Measurements from ENCODE around the gene RNPEPL1.

RNPEPL1 gene

GRCh38 chr2:240565333-240566202 lies 2.7 kb upstream of the RNPEPL1 start:
- DNase-seq (ENCODE audit: low read depth) = no peak

- no peak for DNase-seq (ENCODE audit: low read depth)
These were observed 1.8 kb upstream of the RNPEPL1 start for GRCh38 chr2:240566203-240567136.

- no peak for DNase-seq (ENCODE audit: low read depth)
These were observed 980 bp upstream of the RNPEPL1 start for GRCh38 chr2:240567137-240567871.

- DNase-seq (ENCODE audit: low read depth) = no peak
These were observed 616 bp downstream of the RNPEPL1 start for GRCh38 chr2:240568678-240569522.

DNA sequence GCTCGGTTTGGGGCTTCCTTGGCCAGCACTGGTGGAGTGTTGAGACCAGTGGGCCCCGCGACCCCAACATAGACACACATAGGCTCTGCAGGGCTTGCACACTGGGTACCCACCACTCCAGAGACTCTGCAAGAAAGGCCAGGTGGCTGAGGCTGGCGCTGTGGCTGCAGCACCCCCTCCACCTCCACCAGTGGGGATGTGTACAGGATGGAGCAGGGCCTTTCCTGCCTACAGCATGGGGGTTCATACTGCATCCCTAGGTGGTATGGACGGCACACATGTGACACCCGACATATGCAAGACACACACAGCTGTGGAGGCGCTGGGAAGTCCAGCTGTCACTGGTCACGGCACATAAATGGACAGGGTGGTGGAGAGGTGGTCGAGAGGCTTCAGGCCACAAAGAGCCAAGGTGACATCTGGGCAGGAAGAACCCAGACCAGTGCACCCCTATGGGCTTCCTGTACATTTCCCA lies 1.3 kb downstream of the RNPEPL1 start:
- no peak for DNase-seq (ENCODE audit: low read depth)

DNA sequence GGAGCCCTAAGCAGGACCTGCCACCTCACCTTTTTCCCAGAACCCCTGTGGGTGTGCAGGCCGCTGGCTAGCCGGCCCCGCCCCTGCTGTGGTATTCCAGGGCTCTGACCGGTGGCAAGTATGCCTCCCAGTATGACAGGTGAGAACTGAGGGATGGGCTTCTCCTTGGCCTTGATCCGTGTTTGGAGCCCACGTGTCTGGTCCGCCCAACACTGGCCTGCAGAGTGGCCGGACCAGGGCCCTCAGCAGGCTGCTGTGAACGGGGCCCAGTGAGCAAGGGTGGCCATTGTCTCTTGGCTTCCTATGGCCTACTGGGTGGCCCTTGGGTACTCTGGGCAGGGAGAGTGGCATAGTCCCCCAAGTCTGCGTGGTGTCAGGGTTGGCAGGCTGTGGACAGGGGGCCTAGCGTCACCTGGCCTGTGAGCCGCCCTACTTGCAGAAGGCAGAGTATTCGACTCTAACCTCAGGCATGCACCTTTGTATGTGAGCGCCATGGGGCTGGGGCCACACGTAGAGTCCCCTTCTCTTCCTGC lies 1.8 kb downstream of the RNPEPL1 start:
- DNase-seq (ENCODE audit: low read depth) = no peak

DNA sequence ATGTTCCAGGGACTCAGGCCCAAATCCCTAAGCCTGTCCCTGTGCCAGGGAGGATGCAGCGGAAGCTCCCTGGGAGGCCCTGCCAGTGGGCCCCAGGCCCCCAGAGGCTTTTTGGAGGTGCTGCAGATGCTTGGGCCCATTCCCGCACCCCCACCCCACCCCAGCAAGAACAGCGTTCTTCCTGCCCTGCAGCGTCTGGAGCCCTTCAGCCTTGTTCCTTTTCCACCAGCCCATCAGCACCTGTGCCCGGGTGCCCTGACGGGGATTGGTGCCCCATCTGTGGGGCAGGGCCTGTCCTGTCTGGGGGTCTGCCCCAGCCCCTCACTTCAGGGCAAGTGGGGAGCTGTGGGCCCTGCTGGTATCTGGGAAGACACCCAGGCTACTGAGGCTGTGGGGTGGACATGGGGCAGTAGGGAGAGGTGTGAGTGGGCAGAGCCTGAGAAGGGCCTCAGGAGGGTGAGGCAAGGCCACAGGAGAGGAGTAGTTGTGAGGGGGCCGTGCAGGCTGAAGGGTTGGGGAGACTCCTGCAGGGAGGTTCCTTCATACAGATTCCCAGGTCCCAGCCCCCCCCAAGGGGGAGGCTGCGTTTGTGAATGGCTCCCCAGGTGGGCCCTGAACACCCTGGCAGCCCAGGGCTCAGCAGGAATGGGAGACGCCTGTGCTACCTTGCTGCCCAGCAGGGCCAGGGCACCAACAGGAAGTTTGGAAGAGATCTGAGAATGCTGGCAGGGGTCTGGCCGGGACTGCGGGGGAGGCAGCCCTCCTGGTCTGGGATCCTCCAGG lies 2.4 kb downstream of the RNPEPL1 start:
- DNase-seq (ENCODE audit: low read depth) = no peak

DNA sequence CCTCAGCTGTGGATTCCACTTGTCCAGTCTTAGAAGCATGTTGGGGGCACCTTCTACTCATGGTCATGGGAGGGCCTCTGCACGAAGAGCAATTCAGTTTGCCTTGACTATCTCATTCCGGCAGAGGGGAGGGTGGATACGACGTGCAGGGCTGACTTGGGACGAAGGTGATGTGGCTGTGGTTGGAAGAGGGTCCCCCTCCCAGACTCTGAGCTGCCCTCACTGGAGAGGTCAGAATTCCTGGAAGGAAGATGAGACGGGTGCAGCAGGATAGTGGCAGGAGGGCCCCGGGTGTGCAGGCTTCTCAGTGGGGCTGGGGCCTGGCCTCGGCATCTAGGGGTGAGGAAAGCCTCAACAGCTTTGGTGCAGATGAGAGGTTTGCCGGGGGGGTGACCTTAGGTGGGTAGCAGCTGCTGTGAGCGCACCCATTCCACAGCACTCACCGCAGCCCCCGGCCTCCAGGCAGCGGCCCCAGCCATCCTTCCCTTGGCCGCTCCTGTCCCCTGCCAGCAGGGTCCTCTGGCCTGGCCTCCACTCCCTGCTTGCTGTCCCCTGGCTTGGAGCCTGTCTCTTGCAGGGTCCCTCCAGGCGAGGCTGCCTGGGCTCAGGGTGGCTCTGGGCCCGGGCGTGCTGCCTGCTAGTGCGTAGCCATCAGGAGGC lies 3.2 kb downstream of the RNPEPL1 start:
- no peak for DNase-seq (ENCODE audit: low read depth)

DNA sequence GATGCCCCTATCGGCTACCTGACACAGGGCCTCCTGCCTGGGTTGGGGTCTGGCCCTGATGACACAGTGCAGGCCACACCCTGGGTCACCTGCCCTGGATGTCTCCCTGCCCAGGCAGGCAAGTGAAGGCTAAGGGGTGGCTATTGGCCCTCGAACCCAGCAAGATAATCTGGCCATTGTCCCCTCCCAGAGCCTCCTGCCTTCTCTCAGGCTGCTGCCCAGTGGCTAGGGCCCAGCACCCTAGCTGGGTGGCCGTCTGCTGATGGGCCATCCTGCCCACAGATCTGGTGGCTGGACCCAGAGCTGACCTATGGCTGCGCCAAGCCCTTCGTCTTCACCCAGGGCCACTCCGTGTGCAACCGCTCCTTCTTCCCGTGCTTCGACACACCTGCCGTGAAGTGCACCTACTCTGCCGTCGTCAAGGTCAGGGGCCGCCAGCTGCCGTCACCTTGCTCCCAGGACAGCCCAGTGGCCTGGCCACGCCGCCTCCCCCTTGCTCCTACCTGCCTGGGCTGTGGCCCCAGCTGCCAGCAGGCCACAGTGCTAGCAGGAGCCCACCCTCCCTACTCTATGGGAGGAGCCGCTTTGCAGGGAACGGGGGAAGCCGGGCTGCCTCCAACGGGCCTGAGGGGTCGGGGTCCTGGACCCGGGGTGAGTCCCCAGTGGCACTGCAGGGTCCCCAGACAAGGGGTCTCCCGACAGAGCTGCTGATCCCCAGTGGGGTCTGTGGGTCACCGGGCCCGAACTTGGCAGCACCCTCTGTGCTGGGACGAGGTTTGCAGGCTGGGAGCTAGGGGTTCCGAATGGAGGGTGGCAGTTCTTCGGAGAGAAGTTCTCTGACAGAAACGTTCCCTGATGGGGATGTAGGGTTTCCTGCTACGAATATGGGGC lies 4.1 kb downstream of the RNPEPL1 start:
- no peak for DNase-seq (ENCODE audit: low read depth)

- no peak for DNase-seq (ENCODE audit: low read depth)
These were observed 4.8 kb downstream of the RNPEPL1 start for GRCh38 chr2:240573071-240573515.

DNA sequence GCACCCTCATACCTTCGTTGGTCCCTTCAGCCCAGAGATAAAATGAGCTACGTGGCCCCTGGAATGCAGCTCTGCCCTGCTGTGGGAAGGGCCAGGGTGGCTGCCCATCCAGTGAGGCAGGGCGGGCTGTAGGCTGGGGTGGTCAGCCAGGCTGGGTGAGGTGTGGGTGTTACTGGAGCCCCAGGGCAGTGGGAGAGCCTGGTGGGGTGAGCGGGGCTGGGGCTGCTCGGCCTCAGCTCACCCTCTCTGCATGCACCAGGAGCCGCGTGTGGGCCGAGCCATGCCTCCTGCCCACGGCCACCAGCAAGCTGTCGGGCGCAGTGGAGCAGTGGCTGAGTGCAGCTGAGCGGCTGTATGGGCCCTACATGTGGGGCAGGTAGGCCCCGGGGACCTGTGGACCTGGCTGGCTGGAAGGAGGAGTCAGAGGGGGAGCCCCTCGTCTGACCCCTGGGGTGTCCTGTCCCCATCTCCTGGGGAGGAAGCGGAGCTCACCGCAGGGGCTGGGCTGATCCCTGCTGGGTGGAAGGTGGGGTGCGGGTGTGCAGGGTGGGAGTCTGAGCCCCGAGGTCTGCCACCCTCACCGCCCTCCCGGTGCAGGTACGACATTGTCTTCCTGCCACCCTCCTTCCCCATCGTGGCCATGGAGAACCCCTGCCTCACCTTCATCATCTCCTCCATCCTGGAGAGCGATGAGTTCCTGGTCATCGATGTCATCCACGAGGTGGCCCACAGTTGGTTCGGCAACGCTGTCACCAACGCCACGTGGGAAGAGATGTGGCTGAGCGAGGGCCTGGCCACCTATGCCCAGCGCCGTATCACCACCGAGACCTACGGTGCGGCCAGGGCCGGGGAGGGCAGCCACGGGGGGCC lies 5.5 kb downstream of the RNPEPL1 start:
- no peak for DNase-seq (ENCODE audit: low read depth)

- DNase-seq (ENCODE audit: low read depth) = no peak
These were observed 6.3 kb downstream of the RNPEPL1 start for GRCh38 chr2:240574386-240575100.

- no peak for DNase-seq (ENCODE audit: low read depth)
These were observed 7.0 kb downstream of the RNPEPL1 start for GRCh38 chr2:240575101-240575965.

DNA sequence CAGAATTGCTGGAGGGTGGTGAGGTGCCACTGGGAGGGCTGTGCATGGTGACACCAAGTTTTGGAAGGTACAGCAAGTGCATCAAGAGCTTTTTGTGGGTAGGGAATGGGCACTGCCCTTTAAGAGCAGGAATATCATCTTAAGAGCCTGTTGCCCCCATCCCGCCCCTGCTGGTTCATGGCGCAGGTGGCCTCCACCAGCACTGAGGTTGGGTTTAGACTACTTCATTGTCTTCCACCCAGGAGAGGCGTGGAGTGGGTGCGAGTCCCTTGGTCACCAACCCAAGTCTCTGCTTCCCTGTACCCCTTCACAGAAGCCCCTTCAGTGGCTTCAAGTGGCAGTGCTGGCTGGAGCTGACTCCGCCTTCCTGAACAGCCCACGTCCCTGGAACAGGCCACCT lies 7.8 kb downstream of the RNPEPL1 start:
- no peak for DNase-seq (ENCODE audit: low read depth)

- no peak for DNase-seq (ENCODE audit: low read depth)
These were observed 8.3 kb downstream of the RNPEPL1 start for GRCh38 chr2:240576436-240577205.

Data from stromal cell of bone marrow (primary cell).